Smooth muscle cell of the pulmonary artery (primary cell): ENCODE measurements around the gene SMC1A. TPM values are rescaled to one million over a fixed set of nuclear protein-coding genes. Genes with fewer than 3 reads are reported as not detected.

Experiments
- total RNA-seq: library from RNA; depleted of rRNA; stranded (reverse); fragments of >200 nt; gene quantifications from 2 replicates; pipeline ENCODE4 v1.2.3, GENCODE V29; 2014

The SMC1A gene
- 9.3 and 10.1 TPM in 2 replicates for total RNA-seq

GRCh38 chrX:53422086-53422860 lies at the start of gene SMC1A:
TSS of gene SMC1A (minus strand) at chrX:53422654. CDS start at chrX:53422600, 54 bp downstream.

GRCh38 chrX:53433651-53434639 lies 11.5 kb upstream of the SMC1A start, which contains the start of gene HSD17B10:
TSS of gene HSD17B10 (minus strand) at chrX:53434370. CDS start at chrX:53434345, 25 bp downstream.

GRCh38 chrX:53422861-53423306 lies 430 bp upstream of the SMC1A start, which contains the start of gene RIBC1:
TSS of gene RIBC1 (plus strand) at chrX:53422873. CDS start at chrX:53426277, 3,404 bp downstream.

Other genes starting within 250 kb of the SMC1A start
- 81.0 and 83.0 TPM in 2 replicates for gene KDM5C, start 197.4 kb downstream of the SMC1A start, total RNA-seq
- 8.7 and 9.9 TPM in 2 replicates for gene IQSEC2, start 141.1 kb downstream of the SMC1A start, total RNA-seq
- 0.50 and 0.78 TPM in 2 replicates for gene RIBC1, start 219 bp upstream of the SMC1A start, total RNA-seq
- gene HSD17B10, start 11.7 kb upstream of the SMC1A start, total RNA-seq: 38.8 and 42.8 TPM in 2 replicates